MM.1S (cell line): ENCODE measurements around the gene DNAJB6.

Experiments
- DNase-seq: peaks from one replicate; pipeline ENCODE4 v3.0.0-alpha.2; 2015
- H2AFZ ChIP-seq: fragments of 300-600 bp; sonication (generic); 2 replicates; pipeline ENCODE4 v1.6.0; 2016; ENCODE audit warnings: antibody characterized with exemption, low read length
- H3F3A ChIP-seq: fragments of 300-600 bp; sonication (generic); 2 replicates; pipeline ENCODE4 v1.6.1; 2016; ENCODE audit warnings: mild to moderate bottlenecking, antibody characterized with exemption, low read length, moderate library complexity, mixed read lengths; ENCODE audit not compliant: insufficient read depth
- H3K27ac ChIP-seq: fragments of 300-600 bp; sonication (generic); 2 replicates; pipeline ENCODE4 v1.5.1; 2016; ENCODE audit warnings: mild to moderate bottlenecking, low read length
- H3K27me3 ChIP-seq: fragments of 300-600 bp; sonication (generic); replicated peaks from 2 replicates; pipeline ENCODE4 v1.6.0; 2016; ENCODE audit warnings: low read length; ENCODE audit not compliant: insufficient read depth
- H3K36me3 ChIP-seq: fragments of 300-600 bp; sonication (generic); replicated peaks from 2 replicates; pipeline ENCODE4 v1.6.1; 2016; ENCODE audit warnings: mild to moderate bottlenecking, low read length, mixed read lengths; ENCODE audit not compliant: insufficient read depth
- H3K4me1 ChIP-seq: fragments of 300-600 bp; sonication (generic); 2 replicates; pipeline ENCODE4 v1.6.1; 2016; ENCODE audit warnings: low read length, mixed read lengths
- H3K4me2 ChIP-seq: fragments of 300-600 bp; sonication (generic); 2 replicates; pipeline ENCODE4 v1.6.0; 2016; ENCODE audit warnings: low read depth, low read length
- H3K4me3 ChIP-seq: fragments of 300-600 bp; sonication (generic); 2 replicates; pipeline ENCODE4 v1.5.1; 2016; ENCODE audit warnings: low read length, mixed read lengths
- H3K79me2 ChIP-seq: fragments of 300-600 bp; sonication (generic); 2 replicates; pipeline ENCODE4 v1.6.1; 2016; ENCODE audit warnings: mixed run types, low read length, mixed read lengths
- H3K9ac ChIP-seq: fragments of 300-600 bp; sonication (generic); 2 replicates; pipeline ENCODE4 v1.6.1; 2016; ENCODE audit warnings: low read length, mixed read lengths
- H3K9me2 ChIP-seq: fragments of 300-600 bp; sonication (generic); replicated peaks from 2 replicates; pipeline ENCODE4 v1.6.1; 2016; ENCODE audit warnings: mild to moderate bottlenecking, low read length, mixed read lengths; ENCODE audit not compliant: insufficient read depth
- H3K9me3 ChIP-seq: fragments of 300-600 bp; sonication (generic); replicated peaks from 2 replicates; pipeline ENCODE4 v1.6.1; 2016; ENCODE audit warnings: mild to moderate bottlenecking, low read length, mixed read lengths; ENCODE audit not compliant: insufficient read depth
- H4K20me1 ChIP-seq: fragments of 300-600 bp; sonication (generic); 2 replicates; pipeline ENCODE4 v1.6.1; 2016; ENCODE audit warnings: mild to moderate bottlenecking, low read length, moderate library complexity, mixed read lengths; ENCODE audit not compliant: insufficient read depth
- EZH2 ChIP-seq: fragments of 300-600 bp; sonication (generic); optimal IDR thresholded peaks from 2 replicates; pipeline ENCODE3; 2017; ENCODE audit warnings: low read depth, mild to moderate bottlenecking, antibody characterized with exemption, low read length, mixed read lengths
- EZH2phosphoT487 ChIP-seq: fragments of 300-600 bp; sonication (generic); IDR thresholded peaks from 2 replicates; pipeline ENCODE4 v1.6.1; 2018; ENCODE audit warnings: antibody characterized with exemption, low read length
- TF ChIP-seq, protein P1 (sequence below): fragments of 300-600 bp; sonication (generic); IDR thresholded peaks from 2 replicates; pipeline ENCODE4 v1.5.1; 2016; ENCODE audit warnings: antibody characterized with exemption, low read length, mixed read lengths

Gene DNAJB6

DNA sequence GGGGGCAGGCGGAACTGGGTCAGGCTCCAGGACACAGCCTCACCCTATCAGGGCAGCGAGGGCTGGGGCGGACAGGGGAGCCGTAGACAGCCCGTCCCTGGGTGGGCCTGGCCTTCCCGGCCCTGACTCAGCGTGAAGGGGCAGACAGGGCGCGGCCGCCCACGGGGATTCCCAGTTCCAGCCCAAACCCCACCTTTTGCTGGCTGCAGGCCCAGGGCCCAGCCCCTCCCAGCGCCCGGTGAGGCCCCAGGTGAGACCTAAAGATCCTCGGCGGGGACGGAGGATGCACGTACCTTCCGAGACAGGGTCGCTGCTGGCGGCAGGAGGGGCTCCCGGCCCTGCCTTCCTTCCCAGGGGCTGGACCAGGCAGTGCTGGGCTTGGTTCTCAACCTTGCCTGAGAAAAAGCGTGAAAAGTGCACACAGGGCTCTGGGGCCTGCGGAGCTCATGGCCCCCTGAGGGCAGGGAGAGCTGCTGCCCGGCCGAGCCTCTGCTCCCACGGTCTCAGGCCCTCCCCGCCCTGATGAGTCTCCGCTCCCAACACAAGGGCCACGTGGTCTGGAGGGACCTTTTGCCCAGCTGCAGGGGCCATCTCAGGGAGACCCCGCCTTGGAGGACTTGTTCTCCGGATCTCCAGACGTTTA lies 43.9 kb upstream of the DNAJB6 start:
- H3K4me1 ChIP-seq: no peaks in the 10 kb centered on the region
- no peak overlapping the region for H3K27ac ChIP-seq
- no peak overlapping the region for H3K4me3 ChIP-seq
- no peaks in the 10 kb centered on the region for H3K9me2 ChIP-seq
- H3F3A ChIP-seq: no peaks in the 10 kb centered on the region
- H3K9ac ChIP-seq: no peak overlapping the region
- no peak for DNase-seq
- H3K9me3 ChIP-seq: no peaks in the 10 kb centered on the region
- TF ChIP-seq EZH2: no peak
- TF ChIP-seq, protein P1, sequence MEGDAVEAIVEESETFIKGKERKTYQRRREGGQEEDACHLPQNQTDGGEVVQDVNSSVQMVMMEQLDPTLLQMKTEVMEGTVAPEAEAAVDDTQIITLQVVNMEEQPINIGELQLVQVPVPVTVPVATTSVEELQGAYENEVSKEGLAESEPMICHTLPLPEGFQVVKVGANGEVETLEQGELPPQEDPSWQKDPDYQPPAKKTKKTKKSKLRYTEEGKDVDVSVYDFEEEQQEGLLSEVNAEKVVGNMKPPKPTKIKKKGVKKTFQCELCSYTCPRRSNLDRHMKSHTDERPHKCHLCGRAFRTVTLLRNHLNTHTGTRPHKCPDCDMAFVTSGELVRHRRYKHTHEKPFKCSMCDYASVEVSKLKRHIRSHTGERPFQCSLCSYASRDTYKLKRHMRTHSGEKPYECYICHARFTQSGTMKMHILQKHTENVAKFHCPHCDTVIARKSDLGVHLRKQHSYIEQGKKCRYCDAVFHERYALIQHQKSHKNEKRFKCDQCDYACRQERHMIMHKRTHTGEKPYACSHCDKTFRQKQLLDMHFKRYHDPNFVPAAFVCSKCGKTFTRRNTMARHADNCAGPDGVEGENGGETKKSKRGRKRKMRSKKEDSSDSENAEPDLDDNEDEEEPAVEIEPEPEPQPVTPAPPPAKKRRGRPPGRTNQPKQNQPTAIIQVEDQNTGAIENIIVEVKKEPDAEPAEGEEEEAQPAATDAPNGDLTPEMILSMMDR: no peak
- TF ChIP-seq EZH2phosphoT487: no peak
- peaks cover 78% of the 10 kb centered on the region for H3K27me3 ChIP-seq
- no peaks in the 10 kb centered on the region for H4K20me1 ChIP-seq
- H2AFZ ChIP-seq: no peak overlapping the region
- no peak overlapping the region for H3K4me2 ChIP-seq
- no peaks in the 10 kb centered on the region for H3K36me3 ChIP-seq
- no peaks in the 10 kb centered on the region for H3K79me2 ChIP-seq

- H3K4me1 ChIP-seq: no peaks in the 10 kb centered on the region
- DNase-seq: no peak
- H3K9ac ChIP-seq: no peak overlapping the region
- H3K27me3 ChIP-seq: peaks cover 75% of the 10 kb centered on the region
- no peaks in the 10 kb centered on the region for H3K9me2 ChIP-seq
- no peaks in the 10 kb centered on the region for H3K36me3 ChIP-seq
- H2AFZ ChIP-seq: no peak overlapping the region
- no peaks in the 10 kb centered on the region for H3F3A ChIP-seq
- no peak overlapping the region for H3K27ac ChIP-seq
- no peak overlapping the region for H3K4me3 ChIP-seq
- H3K9me3 ChIP-seq: no peaks in the 10 kb centered on the region
- TF ChIP-seq EZH2 (no peak), EZH2phosphoT487 (no peak)
- TF ChIP-seq, protein P1: no peak
- H3K4me2 ChIP-seq: no peak overlapping the region
- H3K79me2 ChIP-seq: no peaks in the 10 kb centered on the region
- no peaks in the 10 kb centered on the region for H4K20me1 ChIP-seq
Measured at GRCh38 chr7:157293413-157293788, 43.4 kb upstream of the DNAJB6 start.

- H3K4me2 ChIP-seq: no peak overlapping the region
- no peaks in the 10 kb centered on the region for H4K20me1 ChIP-seq
- no peaks in the 10 kb centered on the region for H3K36me3 ChIP-seq
- no peak overlapping the region for H3K27ac ChIP-seq
- H3K4me3 ChIP-seq: no peak overlapping the region
- H3K79me2 ChIP-seq: no peaks in the 10 kb centered on the region
- no peaks in the 10 kb centered on the region for H3K9me3 ChIP-seq
- no peaks in the 10 kb centered on the region for H3K4me1 ChIP-seq
- no peaks in the 10 kb centered on the region for H3F3A ChIP-seq
- no peak overlapping the region for H3K9ac ChIP-seq
- peaks cover 61% of the 10 kb centered on the region for H3K27me3 ChIP-seq
- no peak for DNase-seq
- H3K9me2 ChIP-seq: no peaks in the 10 kb centered on the region
- H2AFZ ChIP-seq: no peak overlapping the region
- TF ChIP-seq, protein P1: no peak
- TF ChIP-seq EZH2phosphoT487 (no peak), EZH2 (no peak)
Measured at GRCh38 chr7:157294773-157295172, 42.0 kb upstream of the DNAJB6 start.
